Activated CD8-positive, alpha-beta memory T cell treated with anti-CD3 and anti-CD28 coated beads, Interleukin-2, amount 50 U/mL, for 24 hours (primary cell): ENCODE results near the gene DAP3.

ENCODE experiments used
- DNase-seq: peaks from one replicate; pipeline ENCODE4 v3.0.0-alpha.2; 2020; ENCODE audit errors: extremely low read depth

DAP3 gene

GRCh38 chr1:155776414-155776813, 87.5 kb downstream of the DAP3 start:
- no peak for DNase-seq

- no peak for DNase-seq
Observed at GRCh38 chr1:155777582-155777981, 88.7 kb downstream of the DAP3 start.
